ENCODE results near the gene SERPINB6. TPM values are rescaled to one million over a fixed set of nuclear protein-coding genes. Genes with fewer than 3 reads are reported as not detected.

Gene SERPINB6
- polyA plus RNA-seq (2013, experiment 1 of 2), result 40.3 TPM
- 41.2 TPM for polyA plus RNA-seq (2013, experiment 2 of 2)

- no peaks in the 10 kb centered on the region for H3K36me3 ChIP-seq (ENCODE audit: control insufficient read depth, insufficient read depth, low read length)
- H2BK15ac ChIP-seq (replicated peaks; ENCODE audit: low read depth), result peak within 1 kb of the TSS; percentile 5
- H3K79me1 ChIP-seq (ENCODE audit: low read length), result no peaks in the 10 kb centered on the region
- H3K79me2 ChIP-seq (ENCODE audit: control insufficient read depth, insufficient read depth, low read length), result no peaks in the 10 kb centered on the region
- peak within 1 kb of the TSS; percentile 58 for H4K8ac ChIP-seq (ENCODE audit: low read depth, low read length)
- no peak within 1 kb of the TSS for H2BK5ac ChIP-seq (ENCODE audit: low read length)
- no peak within 1 kb of the TSS for H4K5ac ChIP-seq (ENCODE audit: low read length)
- peak within 1 kb of the TSS; percentile 50 for H3K4me3 ChIP-seq (ENCODE audit: low read length)
- WGBS (ENCODE audit: extremely low coverage, insufficient coverage, low lambda C conversion rate), result no CpG with 5 or more reads among the region's 63 CpGs
- H3K4ac ChIP-seq (ENCODE audit: low read depth, low read length), result peak within 1 kb of the TSS; percentile 97
- H3K4me1 ChIP-seq (ENCODE audit: control insufficient read depth, low read depth, low read length), result no peaks in the 10 kb centered on the region
- H3K18ac ChIP-seq (ENCODE audit: low read length), result peak within 1 kb of the TSS; percentile 99
- no peak for DNase-seq
- no peaks in the 10 kb centered on the region for H3K27me3 ChIP-seq (ENCODE audit: insufficient read depth, low read length, poor library complexity)
- peak within 1 kb of the TSS; percentile 77 for H3K9ac ChIP-seq (ENCODE audit: low read length)
- peak within 1 kb of the TSS; percentile 90 for H3K27ac ChIP-seq (ENCODE audit: low read depth, low read length)
- H3K56ac ChIP-seq (ENCODE audit: low read length), result peak within 1 kb of the TSS; percentile 79
- H2BK120ac ChIP-seq (ENCODE audit: low read depth, low read length), result peak within 1 kb of the TSS; percentile 85
- H3K23ac ChIP-seq (ENCODE audit: low read length), result peak within 1 kb of the TSS; percentile 31
- no peak within 1 kb of the TSS for H2AK5ac ChIP-seq (ENCODE audit: low read length)
- peak within 1 kb of the TSS; percentile 35 for H3K4me2 ChIP-seq (ENCODE audit: low read length)
Measured at GRCh38 chr6:2971420-2972218, at the start of gene SERPINB6. TSS of gene SERPINB6 (minus strand) at chr6:2971567. CDS start at chr6:2959332, 12,235 bp downstream.

DNA sequence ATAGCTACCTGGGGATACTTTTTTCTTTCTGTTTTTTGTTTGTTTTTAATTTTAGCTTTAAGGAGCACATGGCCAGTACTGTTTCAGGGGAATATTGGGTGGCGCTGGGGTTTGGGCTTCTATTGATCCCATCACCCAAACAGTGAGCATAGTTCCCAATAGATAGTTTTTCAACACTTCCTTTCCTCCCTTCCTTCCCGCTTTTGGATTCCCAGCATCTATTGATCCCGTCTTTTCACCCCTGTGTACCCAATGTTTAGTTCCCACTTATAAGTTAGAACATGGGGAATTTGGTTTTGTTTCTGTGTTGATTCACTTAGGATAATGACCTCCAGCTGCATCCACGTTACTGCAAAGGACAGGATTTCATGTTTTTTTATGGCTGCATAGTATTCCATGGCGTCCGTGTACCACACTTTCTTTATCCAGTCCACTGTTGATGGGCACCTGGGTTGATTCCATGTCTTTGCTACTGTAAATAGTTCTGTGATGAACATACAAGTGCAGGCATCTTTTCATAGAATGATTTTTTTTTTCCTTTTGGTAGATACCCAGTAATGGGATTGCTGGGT is 48.5 kb upstream of the SERPINB6 start:
- Histone ChIP-seq H3K4ac (ENCODE audit: low read depth, low read length) (no peak overlapping the region), H3K56ac (ENCODE audit: low read length) (no peak overlapping the region), H3K36me3 (ENCODE audit: control insufficient read depth, insufficient read depth, low read length) (peaks cover 10% of the 10 kb centered on the region), H3K4me2 (ENCODE audit: low read length) (no peak overlapping the region), H3K4me1 (ENCODE audit: control insufficient read depth, low read depth, low read length) (peaks cover 9% of the 10 kb centered on the region), H3K9ac (ENCODE audit: low read length) (no peak overlapping the region), H3K27me3 (ENCODE audit: insufficient read depth, low read length, poor library complexity) (no peaks in the 10 kb centered on the region), H3K79me2 (ENCODE audit: control insufficient read depth, insufficient read depth, low read length) (no peaks in the 10 kb centered on the region), H3K79me1 (ENCODE audit: low read length) (no peaks in the 10 kb centered on the region), H4K5ac (ENCODE audit: low read length) (no peak overlapping the region), H3K18ac (ENCODE audit: low read length) (no peak overlapping the region), H3K27ac (ENCODE audit: low read depth, low read length) (no peak overlapping the region), H3K4me3 (ENCODE audit: low read length) (no peak overlapping the region), H2BK120ac (ENCODE audit: low read depth, low read length) (no peak overlapping the region), H3K23ac (ENCODE audit: low read length) (no peak overlapping the region), H2BK15ac (replicated peaks; ENCODE audit: low read depth) (no peak overlapping the region), H4K8ac (ENCODE audit: low read depth, low read length) (no peak overlapping the region), H2AK5ac (ENCODE audit: low read length) (no peak overlapping the region), H2BK5ac (ENCODE audit: low read length) (no peak overlapping the region)
- DNase-seq, result no peak
- WGBS (ENCODE audit: extremely low coverage, insufficient coverage, low lambda C conversion rate), result no CpG with 5 or more reads among the region's 6 CpGs

DNA sequence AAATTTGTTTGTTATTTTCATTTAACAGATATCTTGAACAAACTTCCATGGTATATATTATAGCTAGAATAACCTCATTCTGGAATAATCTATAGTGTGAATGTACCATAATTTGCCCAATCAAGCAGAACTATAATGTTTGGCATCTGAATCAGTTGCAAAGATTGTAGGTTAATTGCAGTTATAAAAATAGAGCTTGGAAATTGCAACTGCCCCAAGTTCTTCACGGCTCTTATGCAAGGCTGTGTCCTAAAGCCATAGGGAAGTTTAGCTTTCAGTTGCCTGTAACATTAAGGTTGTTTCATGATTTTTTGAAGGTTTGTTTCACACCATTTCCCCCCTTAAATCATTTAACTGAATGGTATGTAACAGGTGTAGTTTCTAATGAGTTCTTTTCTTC is 47.7 kb upstream of the SERPINB6 start:
- H2BK5ac ChIP-seq (ENCODE audit: low read length), result no peak overlapping the region
- no peak overlapping the region for H3K4me3 ChIP-seq (ENCODE audit: low read length)
- H3K79me1 ChIP-seq (ENCODE audit: low read length), result no peaks in the 10 kb centered on the region
- H3K4me1 ChIP-seq (ENCODE audit: control insufficient read depth, low read depth, low read length), result peaks cover 9% of the 10 kb centered on the region
- no peak overlapping the region for H3K56ac ChIP-seq (ENCODE audit: low read length)
- H3K18ac ChIP-seq (ENCODE audit: low read length), result no peak overlapping the region
- H3K4ac ChIP-seq (ENCODE audit: low read depth, low read length), result no peak overlapping the region
- peaks cover 13% of the 10 kb centered on the region for H3K36me3 ChIP-seq (ENCODE audit: control insufficient read depth, insufficient read depth, low read length)
- no peak overlapping the region for H4K5ac ChIP-seq (ENCODE audit: low read length)
- H3K27me3 ChIP-seq (ENCODE audit: insufficient read depth, low read length, poor library complexity), result no peaks in the 10 kb centered on the region
- no peak overlapping the region for H3K9ac ChIP-seq (ENCODE audit: low read length)
- H2BK15ac ChIP-seq (replicated peaks; ENCODE audit: low read depth), result no peak overlapping the region
- DNase-seq, result no peak
- no peak overlapping the region for H2BK120ac ChIP-seq (ENCODE audit: low read depth, low read length)
- no peak overlapping the region for H3K4me2 ChIP-seq (ENCODE audit: low read length)
- WGBS (ENCODE audit: extremely low coverage, insufficient coverage, low lambda C conversion rate), result no CpG with 5 or more reads among the region's 1 CpG
- no peak overlapping the region for H4K8ac ChIP-seq (ENCODE audit: low read depth, low read length)
- H3K23ac ChIP-seq (ENCODE audit: low read length), result no peak overlapping the region
- no peaks in the 10 kb centered on the region for H3K79me2 ChIP-seq (ENCODE audit: control insufficient read depth, insufficient read depth, low read length)
- no peak overlapping the region for H3K27ac ChIP-seq (ENCODE audit: low read depth, low read length)
- no peak overlapping the region for H2AK5ac ChIP-seq (ENCODE audit: low read length)

GRCh38 chr6:3017304-3017703 is 45.9 kb upstream of the SERPINB6 start:
- H4K5ac ChIP-seq (ENCODE audit: low read length), result no peak overlapping the region
- no peak overlapping the region for H2BK15ac ChIP-seq (replicated peaks; ENCODE audit: low read depth)
- no peaks in the 10 kb centered on the region for H3K4me1 ChIP-seq (ENCODE audit: control insufficient read depth, low read depth, low read length)
- H3K56ac ChIP-seq (ENCODE audit: low read length), result no peak overlapping the region
- no peak overlapping the region for H3K4me3 ChIP-seq (ENCODE audit: low read length)
- H2BK5ac ChIP-seq (ENCODE audit: low read length), result no peak overlapping the region
- no peaks in the 10 kb centered on the region for H3K27me3 ChIP-seq (ENCODE audit: insufficient read depth, low read length, poor library complexity)
- no peaks in the 10 kb centered on the region for H3K79me1 ChIP-seq (ENCODE audit: low read length)
- no CpG with 5 or more reads among the region's 9 CpGs for WGBS (ENCODE audit: extremely low coverage, insufficient coverage, low lambda C conversion rate)
- no peak overlapping the region for H3K23ac ChIP-seq (ENCODE audit: low read length)
- H2BK120ac ChIP-seq (ENCODE audit: low read depth, low read length), result no peak overlapping the region
- no peak overlapping the region for H3K27ac ChIP-seq (ENCODE audit: low read depth, low read length)
- no peak overlapping the region for H3K4ac ChIP-seq (ENCODE audit: low read depth, low read length)
- peaks cover 14% of the 10 kb centered on the region for H3K36me3 ChIP-seq (ENCODE audit: control insufficient read depth, insufficient read depth, low read length)
- H3K4me2 ChIP-seq (ENCODE audit: low read length), result no peak overlapping the region
- no peak overlapping the region for H3K9ac ChIP-seq (ENCODE audit: low read length)
- no peak for DNase-seq
- no peak overlapping the region for H3K18ac ChIP-seq (ENCODE audit: low read length)
- no peak overlapping the region for H4K8ac ChIP-seq (ENCODE audit: low read depth, low read length)
- H3K79me2 ChIP-seq (ENCODE audit: control insufficient read depth, insufficient read depth, low read length), result no peaks in the 10 kb centered on the region
- no peak overlapping the region for H2AK5ac ChIP-seq (ENCODE audit: low read length)

GRCh38 chr6:3016473-3017280 is 45.3 kb upstream of the SERPINB6 start:
- DNase-seq, result no peak
- H3K4ac ChIP-seq (ENCODE audit: low read depth, low read length), result no peak overlapping the region
- no peak overlapping the region for H4K8ac ChIP-seq (ENCODE audit: low read depth, low read length)
- no peak overlapping the region for H4K5ac ChIP-seq (ENCODE audit: low read length)
- H2BK120ac ChIP-seq (ENCODE audit: low read depth, low read length), result no peak overlapping the region
- H3K27me3 ChIP-seq (ENCODE audit: insufficient read depth, low read length, poor library complexity), result no peaks in the 10 kb centered on the region
- H3K36me3 ChIP-seq (ENCODE audit: control insufficient read depth, insufficient read depth, low read length), result peaks cover 16% of the 10 kb centered on the region
- no peak overlapping the region for H2BK5ac ChIP-seq (ENCODE audit: low read length)
- H3K23ac ChIP-seq (ENCODE audit: low read length), result no peak overlapping the region
- H3K9ac ChIP-seq (ENCODE audit: low read length), result no peak overlapping the region
- H3K79me1 ChIP-seq (ENCODE audit: low read length), result no peaks in the 10 kb centered on the region
- no peaks in the 10 kb centered on the region for H3K79me2 ChIP-seq (ENCODE audit: control insufficient read depth, insufficient read depth, low read length)
- no peak overlapping the region for H2BK15ac ChIP-seq (replicated peaks; ENCODE audit: low read depth)
- WGBS (ENCODE audit: extremely low coverage, insufficient coverage, low lambda C conversion rate), result no CpG with 5 or more reads among the region's 17 CpGs
- H3K27ac ChIP-seq (ENCODE audit: low read depth, low read length), result no peak overlapping the region
- H3K18ac ChIP-seq (ENCODE audit: low read length), result no peak overlapping the region
- no peaks in the 10 kb centered on the region for H3K4me1 ChIP-seq (ENCODE audit: control insufficient read depth, low read depth, low read length)
- no peak overlapping the region for H3K56ac ChIP-seq (ENCODE audit: low read length)
- H3K4me3 ChIP-seq (ENCODE audit: low read length), result no peak overlapping the region
- H3K4me2 ChIP-seq (ENCODE audit: low read length), result no peak overlapping the region
- no peak overlapping the region for H2AK5ac ChIP-seq (ENCODE audit: low read length)
